ENCODE measurements around the gene PPP1R27. TPM values are rescaled to one million over a fixed set of nuclear protein-coding genes. Genes with fewer than 3 reads are reported as not detected.

The PPP1R27 gene, protein sequence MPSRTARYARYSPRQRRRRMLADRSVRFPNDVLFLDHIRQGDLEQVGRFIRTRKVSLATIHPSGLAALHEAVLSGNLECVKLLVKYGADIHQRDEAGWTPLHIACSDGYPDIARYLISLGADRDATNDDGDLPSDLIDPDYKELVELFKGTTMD
- not detected in 2 replicates for total RNA-seq

DNA sequence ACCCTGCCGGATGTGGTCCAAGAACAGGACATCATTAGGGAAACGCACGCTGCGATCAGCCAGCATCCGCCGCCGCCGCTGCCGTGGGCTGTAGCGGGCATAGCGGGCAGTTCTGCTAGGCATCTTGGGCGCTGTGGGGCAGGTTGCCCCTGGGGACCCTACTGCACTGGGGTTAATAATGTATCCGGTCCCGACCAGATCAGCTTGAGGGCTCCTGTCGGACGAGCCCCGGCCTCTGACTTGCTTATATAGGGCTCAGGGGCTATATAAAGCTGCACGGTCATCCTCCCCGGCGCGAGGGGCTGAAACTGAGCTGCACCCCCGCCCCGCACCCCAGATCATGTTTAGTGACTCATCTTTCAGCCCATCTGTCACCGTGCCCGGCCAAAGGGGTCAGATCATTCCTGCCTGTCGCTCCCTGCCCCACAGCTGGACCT is at the start of gene PPP1R27:
Gene PPP1R27, minus strand, starts transcription at position 220 of the 437 bp plus-strand sequence. Its CDS starts 97 bp downstream, at position 123.
- no peak for DNase-seq (ENCODE audit: low read depth, low spot score)

DNA sequence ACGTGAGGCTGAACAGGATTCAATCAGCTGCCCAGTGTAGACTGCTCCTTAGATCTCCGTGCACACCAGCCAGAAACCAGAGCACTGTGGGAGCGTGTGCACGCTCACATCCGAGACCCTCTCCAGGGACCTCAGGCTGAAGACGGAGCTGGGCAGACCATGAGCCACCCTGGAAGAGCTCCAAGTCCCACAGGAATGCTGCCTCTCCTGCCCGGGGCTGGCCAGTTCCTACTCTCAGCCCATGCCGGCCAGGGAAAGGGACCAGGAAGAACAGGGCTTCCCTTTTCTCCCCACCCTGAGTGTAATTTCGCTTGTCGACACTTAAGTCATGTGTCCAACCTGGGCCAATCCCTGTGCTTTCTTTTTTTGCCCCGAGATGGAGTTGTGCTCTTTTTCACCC is 49.7 kb upstream of the PPP1R27 start:
- no peak for DNase-seq (ENCODE audit: low read depth, low spot score)

DNA sequence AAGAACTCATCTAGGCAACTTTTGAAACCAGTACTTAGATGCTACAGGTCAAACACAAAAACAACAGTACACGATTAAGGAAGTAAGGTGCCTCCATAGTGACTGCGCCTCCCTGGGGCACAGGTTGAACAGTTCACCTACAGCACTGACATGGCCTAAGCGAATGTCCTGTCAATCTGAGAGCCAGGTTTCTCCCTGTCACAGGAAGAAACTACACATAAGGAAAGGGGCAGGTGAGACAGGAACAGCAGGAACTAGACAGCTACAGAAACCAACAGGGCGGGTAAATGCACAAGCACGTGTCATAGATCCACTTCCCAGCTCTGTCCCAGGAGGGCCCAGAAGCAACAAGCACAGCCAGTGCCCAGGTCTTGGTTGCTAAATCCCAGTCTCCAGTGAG is 44.3 kb upstream of the PPP1R27 start:
- no peak for DNase-seq (ENCODE audit: low read depth, low spot score)

DNA sequence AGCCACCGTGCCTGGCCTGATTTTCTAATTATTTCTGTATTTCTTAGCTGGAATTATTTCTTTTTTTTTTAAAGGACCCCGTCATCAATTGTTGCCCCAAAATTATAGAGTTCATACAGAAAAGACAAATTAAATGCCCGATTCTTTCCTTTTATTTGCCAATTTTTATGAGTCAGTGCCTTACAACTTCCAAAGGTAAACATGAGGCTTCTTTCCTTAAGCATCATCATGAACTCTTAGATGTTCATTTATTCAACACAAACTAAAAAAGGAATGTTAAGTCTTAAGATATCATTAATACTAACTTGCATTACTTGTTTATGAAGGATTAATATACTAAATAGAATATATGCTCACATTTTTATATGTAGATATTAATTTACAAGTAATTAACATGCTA is 43.4 kb upstream of the PPP1R27 start:
- no peak for DNase-seq (ENCODE audit: low read depth, low spot score)

DNA sequence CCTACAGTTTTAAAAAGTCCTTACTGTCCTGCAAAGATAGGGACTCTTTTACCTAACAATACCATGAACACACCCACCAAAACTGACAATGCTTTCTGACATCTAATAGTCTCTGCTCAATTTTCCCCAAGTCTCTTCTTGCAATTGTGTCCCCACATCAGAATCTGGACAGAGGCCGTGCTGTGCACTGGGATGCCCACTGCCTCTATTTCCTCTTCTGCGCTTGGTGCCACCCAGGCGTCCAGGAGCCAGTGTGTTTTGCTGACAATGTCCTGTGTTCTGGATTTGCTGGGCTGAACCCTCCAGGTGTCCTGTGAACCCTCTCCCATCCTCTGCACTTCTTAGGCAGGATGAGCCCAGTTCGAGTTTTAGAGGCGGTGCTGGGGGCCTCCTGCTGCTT is 42.7 kb upstream of the PPP1R27 start:
- DNase-seq (ENCODE audit: low read depth, low spot score), result no peak

DNA sequence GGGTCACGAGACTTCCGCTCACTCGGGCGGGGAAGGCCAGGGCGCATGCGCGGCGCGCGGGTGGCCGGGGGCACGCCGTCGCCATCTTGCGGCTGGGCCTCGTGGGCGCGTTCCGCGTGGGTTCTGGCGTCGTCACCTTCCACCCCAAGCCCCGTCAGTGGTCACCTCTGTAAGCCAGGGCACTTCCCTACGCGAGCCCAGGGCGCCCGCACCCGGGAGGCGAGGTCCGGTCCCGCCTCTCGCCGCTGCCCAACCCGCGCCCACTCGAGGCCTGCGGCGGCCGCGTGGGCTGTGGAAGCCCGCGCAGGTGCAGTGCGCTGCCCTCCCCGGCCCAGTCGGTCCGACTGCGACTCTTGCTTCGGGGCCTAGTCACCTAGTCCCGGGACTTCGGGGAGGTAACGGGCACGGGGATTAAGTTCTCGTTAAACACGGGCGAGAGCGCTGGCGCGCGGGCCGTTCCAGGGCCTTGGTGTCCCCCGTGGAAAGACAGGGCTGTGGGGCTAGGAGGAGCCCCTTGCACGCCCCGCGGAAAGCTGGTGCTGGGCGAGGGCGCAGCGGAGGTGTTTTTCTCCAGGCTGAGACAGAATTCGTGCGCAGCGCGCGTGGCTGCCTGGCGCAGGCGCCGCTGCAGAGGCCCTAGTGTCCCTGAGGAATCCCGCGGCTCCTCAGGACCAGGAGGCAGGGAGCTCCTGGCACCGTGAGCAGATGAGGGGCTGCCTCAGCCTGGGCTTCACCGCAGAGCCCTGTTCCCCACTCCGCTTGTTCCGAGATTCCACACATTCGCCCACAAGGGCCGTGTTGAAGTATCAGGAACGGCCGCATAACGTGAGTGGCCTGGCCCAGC is 36.8 kb upstream of the PPP1R27 start:
- DNase-seq (ENCODE audit: low read depth, low spot score), result no peak

DNA sequence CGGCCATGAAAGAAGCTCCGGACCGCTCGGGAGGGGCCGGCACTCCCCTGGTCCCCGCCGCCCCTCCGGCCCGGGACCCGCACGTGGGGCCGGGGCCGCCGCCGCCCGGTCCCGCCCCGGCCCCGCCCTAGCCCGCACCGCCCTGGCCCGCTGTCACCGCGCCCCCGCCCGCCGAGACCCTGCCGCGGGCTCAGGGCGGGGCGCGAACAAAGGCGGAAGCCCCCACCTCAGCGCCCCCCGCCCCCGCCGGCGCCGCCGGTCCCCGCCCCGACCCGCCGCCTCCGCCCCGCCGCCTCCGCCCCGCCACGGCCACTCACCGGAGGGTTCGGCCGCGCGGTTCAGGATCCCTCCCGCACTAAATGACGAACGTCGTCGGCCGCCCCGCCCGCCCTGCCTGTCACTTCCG is 36.1 kb upstream of the PPP1R27 start, which contains the start of gene ARHGDIA:
Gene ARHGDIA, minus strand, starts transcription at position 357 of the 406 bp plus-strand sequence. CDS start 1,407 bp downstream, outside the sequence.
- no peak for DNase-seq (ENCODE audit: low read depth, low spot score)

DNA sequence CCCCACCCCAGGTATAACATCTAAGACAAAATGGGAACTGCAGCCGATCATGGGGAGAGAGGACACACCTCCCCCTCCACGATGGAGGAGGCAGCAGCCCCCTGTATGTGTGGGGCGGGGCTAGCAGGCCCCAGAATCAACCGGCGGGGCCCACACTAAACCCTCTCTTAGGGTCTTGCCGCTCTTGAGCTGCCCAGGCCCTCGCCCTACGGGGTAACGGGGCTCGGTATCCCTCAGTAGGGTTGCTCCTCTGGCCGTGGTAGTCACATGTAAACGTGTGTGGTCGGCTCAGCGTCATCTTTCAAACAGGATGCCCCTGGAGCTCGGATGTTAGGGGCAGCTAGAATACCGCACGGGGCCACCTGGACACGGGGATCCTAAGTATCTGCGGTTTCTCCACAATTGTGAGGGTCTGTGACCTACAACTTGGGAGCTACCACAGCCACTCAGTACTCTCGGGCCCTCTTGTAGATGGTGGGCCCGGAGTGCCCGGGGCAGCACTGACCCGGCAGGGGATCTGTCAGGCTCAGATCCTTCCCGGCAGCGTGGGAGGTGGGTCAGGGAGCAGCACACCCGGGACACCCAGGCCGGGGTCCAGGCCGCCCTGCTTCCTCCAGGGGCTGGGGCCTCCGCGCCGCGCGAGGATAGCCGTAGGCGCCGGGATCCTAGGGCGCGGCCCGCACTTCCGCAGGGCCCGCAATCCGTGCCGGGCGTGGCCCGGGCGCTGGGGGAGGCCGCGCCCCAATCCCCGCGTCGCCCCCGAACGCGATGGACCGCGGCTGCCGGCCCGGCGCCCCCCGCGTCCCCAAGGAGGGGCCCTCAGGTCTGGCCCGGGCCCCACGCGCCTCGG is 35.5 kb upstream of the PPP1R27 start:
- DNase-seq (ENCODE audit: low read depth, low spot score), result no peak

DNA sequence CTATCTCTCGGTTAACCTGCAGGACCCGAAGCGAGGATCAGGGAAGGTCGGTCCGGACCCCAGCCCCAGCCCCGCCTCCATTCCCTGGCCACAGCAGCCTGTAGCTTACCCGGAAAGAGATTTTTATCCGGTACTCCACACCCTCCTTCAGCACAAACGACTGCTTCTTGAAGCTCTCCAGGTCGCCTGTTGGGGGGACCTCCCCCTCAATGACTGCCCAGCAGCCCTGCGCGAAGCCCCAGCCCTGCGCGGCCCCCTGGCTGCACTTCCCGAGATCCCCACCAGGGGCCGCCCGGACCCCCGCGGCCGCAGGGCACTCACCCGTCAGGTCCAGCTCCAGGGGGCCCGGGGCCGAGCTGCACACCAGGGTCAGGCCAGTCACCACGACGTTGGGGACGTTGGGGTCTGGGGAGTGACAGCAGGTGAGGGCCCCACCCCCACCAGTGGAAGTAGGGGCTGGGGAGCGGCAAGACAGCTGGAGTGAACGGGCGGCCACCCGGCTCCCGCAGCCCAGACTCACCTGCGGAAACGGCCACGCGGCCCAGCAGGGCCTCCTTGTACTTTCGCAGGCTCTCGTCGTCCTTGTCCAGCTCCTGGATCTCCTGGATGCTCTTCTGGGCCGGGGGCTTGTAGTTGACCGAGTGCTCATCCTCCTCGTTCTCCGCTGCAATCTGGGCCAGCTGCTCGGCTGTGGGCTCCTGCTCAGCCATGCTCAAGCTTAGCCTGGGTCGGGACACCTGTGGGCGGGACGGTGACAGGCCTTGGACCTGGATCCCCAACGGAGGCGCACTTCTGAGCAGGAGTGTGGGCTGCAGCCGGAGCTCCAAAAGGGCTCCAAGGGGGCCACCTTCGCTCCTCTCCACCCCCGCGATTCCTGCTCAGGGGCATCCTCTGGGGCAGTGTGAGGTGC is 34.6 kb upstream of the PPP1R27 start:
- DNase-seq (ENCODE audit: low read depth, low spot score), result no peak

DNA sequence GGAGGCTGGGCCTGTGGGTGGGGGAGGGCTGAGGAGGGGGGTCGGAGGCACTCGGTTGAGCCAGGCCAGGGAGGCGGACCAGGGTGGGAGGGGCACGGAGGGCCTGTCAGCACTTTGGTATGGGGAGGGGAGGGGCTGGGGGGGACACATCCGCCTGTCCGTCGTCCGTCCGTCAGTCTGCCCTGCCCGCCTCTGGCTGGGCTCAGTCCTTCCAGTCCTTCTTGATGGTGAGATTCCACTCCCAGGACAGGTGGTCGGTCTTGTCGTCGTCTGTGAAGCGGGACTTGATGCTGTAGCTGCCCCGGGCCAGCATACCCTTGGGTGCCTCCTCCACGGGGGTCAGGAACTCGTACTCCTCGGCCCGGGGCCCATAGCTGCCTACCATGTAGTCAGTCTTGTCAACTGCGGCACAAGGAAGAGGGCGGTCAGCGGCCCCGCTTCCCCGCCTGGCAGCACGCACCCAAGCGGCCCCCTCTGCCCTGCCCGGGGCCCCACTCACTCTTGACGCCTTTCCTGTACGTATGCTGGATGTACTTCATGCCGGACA is 33.9 kb upstream of the PPP1R27 start:
- DNase-seq (ENCODE audit: low read depth, low spot score), result no peak

DNA sequence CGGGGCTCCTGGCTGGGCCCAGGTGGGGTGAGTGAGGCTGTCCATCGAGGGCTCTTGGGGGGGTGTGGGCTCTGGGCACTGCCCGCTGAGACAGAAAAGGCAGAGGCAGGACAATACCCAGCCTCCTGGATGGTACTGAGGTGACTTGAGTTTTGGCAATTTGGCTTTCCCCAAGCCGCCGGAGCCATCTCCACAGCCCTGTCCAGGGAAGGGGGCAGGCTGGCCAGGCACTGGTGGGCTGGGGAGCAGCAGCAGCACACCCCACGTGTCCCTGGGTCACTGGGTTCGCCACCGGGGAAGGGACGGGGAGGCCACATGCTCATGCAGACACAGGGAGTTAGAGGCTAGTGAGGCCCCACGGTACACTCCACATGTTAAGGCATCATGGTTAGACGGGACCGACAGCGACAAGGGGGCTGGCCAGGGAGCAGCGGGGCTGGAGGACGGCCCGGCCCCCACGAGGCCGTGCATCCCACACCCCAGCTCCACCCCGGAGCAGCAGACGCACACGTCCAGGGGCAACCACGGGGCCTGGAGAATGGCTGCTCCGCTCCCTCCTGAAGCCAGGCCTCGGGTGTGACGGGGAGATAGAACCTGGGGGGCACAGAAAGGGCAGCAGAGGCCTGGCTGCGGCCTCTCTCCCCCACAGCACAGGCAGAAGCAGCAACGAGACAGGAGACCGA is 33.3 kb upstream of the PPP1R27 start:
- no peak for DNase-seq (ENCODE audit: low read depth, low spot score)

DNA sequence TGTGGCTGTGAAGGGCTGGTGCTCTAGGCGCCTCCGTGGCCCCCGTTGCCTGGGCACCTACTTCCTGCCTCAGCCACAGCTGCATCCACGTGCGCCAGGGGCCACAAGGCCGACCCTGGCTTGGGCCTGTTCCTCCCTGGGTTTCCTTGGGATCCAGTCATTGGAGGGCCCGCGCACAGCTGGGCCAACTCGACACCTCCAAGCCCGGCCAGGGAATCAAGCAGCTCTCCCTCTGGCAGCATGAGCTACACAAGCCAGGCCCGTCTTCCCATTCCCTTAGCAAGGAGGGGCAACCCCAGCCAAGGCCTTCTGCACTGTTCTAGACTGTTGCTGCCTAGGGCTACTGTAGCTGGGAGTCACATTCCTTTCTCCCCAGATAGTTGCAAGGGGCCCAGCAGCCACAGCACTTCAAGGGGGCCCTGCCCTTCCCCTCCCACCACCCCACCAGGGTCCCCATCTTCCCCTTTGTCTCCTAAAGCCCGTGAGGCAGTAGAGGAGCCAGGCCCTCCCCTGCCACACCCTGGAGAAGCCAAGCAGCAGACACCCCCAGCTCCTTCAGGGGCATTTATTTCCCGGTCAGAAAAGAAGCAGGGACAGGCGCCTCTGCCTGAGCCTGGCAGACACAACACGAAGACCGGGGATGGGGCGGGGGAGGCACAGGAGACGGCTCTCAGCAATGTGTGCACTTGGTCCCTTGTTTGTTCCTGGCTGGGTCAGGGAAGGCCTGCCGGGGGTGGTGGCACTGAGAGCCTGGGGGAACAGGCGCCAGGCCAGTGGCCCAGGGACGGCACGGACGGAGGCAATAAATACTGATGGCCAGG is 32.5 kb upstream of the PPP1R27 start:
- DNase-seq (ENCODE audit: low read depth, low spot score), result no peak

DNA sequence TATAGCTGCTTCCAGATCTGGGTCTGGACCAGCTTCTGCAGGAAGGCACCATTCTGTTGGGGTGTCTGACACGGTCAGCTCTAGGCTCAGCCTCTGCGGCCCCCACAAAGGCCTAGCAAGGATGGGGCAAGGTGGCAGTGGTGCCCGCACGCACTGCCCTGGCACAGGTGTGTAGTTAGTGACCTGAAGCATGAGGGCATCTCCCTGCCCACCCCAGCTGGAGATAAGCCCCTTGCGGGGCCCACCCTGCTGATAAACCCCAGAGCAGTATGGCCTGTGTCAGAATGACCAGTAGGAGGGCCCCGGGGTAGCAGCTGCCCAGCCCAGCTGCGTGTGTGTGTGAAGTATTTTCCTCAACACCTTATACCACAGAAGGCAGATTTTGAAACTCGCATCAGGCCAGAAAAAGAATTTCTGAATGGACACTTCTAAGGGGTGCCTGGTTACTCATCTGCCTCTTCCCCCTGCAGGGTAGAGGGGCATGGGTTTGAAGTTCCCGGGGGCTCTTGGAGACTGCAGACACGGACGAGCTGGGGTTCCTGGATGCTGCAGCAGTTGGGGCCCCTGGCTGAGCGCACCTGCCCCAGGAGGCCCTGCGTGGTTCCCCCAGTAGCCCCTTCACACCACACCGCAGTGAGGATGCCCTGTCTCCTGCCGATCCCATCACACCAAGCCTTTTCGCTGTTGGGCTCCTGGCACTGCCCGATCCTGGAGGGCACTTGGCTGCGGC is 31.8 kb upstream of the PPP1R27 start:
- no peak for DNase-seq (ENCODE audit: low read depth, low spot score)

DNA sequence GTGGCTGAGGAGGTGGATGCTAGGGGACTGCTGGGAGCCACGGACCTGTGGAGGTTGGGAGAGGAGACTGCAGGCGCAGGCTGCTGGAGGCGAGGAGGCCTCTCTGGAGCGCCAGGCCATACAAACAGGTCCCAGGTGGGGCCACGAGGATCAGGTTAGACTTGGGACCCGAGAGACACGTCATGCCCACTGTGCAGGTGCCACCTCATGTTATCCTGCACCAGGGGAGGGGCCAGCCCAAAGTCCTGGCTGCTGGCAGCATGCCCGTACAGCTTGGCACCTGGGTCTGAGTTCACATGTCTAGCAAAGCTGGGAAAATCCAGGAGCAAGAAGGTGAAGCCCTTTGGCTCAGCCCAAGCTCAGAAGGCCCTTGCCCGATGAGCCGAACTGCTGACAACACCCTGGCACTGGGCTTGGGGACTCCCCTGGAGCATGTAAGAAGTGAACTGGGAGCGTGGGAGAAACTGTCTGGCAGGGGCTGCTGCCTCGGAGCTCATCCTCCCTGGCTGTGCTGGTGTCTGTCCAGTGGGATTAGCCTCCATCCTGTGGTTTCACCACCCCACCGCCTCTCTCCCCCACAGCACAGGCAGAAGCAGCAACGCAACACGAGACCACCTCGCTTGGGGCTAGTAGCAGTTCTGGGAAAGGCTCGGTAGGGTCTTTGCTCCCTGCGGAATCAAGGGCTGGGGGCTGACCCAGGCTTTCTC is 31.0 kb upstream of the PPP1R27 start:
- DNase-seq (ENCODE audit: low read depth, low spot score), result no peak

DNA sequence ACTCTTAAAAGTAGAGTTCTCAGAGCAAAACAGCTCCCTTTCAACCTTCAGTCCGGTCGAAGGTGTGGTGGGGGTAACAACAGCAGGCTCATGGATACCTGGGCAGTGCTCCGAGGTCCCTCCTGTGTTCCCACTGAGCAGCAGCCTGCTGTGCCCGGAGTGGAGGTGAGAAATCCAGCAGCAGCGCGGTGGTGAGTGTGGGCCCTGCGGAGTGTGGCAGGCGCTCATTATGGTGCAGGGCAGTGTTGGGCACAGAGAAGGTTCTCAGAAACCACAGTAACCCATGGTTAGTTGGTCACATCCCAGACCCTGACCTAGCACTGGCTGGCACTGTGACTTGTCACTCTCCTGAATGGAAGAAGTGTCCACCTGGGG is 30.5 kb upstream of the PPP1R27 start:
- DNase-seq (ENCODE audit: low read depth, low spot score), result no peak

DNA sequence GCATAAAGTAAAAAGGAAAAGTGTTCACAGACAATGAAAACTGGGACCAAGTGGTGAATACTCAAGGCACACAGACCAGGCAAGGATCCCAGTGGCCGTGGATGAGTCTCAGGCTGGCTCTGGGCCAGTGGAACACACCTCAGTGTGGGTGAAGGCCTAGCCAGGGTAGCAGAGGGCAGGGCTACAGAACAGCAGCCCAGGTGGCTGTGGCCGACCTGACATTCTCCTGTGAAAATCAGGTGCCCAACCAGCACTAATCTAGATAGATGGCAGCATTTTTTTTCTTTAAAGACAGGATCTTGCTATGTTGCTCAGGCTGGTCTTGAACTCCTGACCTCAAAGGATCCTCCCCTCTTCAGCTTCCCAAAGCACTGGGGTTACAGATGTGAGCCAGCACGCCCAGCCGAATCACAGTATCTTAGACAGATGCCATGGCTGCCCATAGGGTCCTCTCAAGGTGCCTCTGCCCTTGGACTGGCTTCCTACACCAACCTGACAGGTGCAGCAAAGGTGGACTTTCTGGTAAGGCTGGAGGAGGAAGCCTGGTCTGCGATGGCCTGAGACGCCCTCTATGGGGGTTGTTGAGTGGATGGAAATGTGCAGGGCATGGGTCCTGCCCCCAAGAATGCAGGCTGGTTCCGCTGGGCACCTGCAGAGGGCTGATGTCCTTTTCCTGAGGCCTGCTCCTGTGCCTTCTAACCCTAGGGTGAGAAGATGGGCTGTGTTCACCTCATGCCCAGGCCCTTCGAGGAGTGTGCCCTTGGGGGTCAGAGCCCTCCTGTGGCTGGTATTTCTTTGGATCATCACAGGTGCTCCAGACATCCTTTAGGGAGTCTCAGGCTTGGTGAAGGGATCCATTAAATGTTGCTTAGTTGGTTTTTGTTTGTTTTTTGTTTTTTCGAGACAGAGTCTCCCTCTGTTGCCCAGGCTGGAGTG is 29.3 kb upstream of the PPP1R27 start:
- DNase-seq (ENCODE audit: low read depth, low spot score), result no peak
